ENCODE results near the gene BICRA. TPM values are rescaled to one million over a fixed set of nuclear protein-coding genes. Genes with fewer than 3 reads are reported as not detected.
"Not testable (repeated sequence)": the region's sequence is repeated elsewhere in the genome, so short reads cannot be mapped to it uniquely, and the experiment has no call there.

Gene BICRA
- total and polyA plus RNA-seq, 2 donors: 5.9 to 10.9 TPM

DNA sequence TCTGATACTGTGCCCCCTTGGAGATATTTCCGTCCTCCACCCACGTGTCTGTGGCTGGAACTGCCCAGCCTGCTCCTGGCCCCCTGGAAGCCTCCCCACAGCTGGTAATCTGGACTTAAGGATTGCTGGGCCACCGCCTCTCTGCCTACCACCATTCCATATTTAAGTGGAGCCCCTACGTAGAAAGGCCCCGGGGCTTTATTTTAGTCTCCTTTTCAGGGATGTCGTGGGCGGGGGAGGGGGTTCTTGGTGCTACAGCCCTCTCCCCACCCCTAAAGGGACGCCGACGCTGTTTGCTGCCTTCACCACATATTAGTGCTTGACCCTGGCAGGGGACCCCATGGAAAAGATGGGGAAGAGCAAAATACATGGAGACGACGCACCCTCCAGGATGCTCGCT, 133.7 kb downstream of the BICRA start:
- peaks cover 2% of the 10 kb centered on the region for H3K4me1 ChIP-seq (ENCODE audit: insufficient read depth)
- peaks cover 2% of the 10 kb centered on the region for H3K36me3 ChIP-seq (ENCODE audit: insufficient read depth)
- no peak for DNase-seq (ENCODE audit: extremely low spot score)
- H3K27ac ChIP-seq (ENCODE audit: low read depth): peak overlapping the region; percentile 98
- 27% methylated on average over 13 of the region's 13 CpGs for WGBS
- no peak overlapping the region for H3K4me3 ChIP-seq (ENCODE audit: low read depth, low read length)

DNA sequence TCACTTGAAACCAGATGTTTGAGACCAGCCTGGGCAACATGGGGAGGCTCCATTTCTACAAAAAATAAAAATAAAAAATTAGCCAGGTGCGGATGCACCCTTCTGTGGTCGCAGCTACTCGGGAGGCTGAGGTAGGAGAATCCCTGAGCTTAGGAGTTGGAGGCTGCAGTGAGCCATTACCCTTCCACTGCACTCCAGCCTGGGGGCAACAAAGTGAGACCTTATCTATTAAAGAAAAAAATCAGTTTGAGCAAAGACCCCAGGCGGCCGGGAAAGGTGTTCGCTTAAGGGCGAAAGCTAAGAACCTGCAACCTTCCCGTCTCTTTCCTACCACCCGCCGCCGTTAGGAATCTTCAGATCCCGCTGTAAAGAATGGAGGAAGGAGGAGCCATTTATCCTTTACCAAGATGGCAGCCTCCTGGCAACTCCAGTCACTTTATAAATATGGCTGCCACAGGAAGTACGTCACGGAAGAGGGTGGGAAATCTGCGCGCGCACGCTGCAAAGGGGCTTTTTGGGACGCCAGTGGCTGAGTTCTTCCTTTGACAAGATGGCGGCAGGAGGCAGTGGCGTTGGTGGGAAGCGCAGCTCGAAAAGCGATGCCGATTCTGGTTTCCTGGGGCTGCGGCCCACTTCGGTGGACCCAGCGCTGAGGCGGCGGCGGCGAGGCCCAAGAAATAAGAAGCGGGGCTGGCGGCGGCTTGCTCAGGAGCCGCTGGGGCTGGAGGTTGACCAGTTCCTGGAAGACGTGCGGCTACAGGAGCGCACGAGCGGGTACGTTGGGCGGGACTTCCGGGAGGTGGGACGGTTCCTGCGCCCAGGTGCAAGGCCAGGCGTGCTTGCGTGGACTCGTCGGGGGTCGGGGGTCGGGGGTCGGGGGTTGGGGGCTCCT, 136.3 kb downstream of the BICRA start, which contains the start of gene NOP53:
NOP53 (plus strand) TSS at position 537 of the 892 bp plus-strand sequence; CDS start at position 551, 14 bp downstream.
- Histone ChIP-seq H3K36me3 (ENCODE audit: insufficient read depth) (peaks cover 2% of the 10 kb centered on the region), H3K4me3 (ENCODE audit: low read depth, low read length) (peak within 1 kb of the TSS; percentile 46), H3K27ac (ENCODE audit: low read depth) (peak within 1 kb of the TSS; percentile 95), H3K4me1 (ENCODE audit: insufficient read depth) (peaks cover 2% of the 10 kb centered on the region)
- WGBS: 5% methylated on average over 53 of the region's 53 CpGs
- DNase-seq (ENCODE audit: extremely low spot score): peak; percentile 98

DNA sequence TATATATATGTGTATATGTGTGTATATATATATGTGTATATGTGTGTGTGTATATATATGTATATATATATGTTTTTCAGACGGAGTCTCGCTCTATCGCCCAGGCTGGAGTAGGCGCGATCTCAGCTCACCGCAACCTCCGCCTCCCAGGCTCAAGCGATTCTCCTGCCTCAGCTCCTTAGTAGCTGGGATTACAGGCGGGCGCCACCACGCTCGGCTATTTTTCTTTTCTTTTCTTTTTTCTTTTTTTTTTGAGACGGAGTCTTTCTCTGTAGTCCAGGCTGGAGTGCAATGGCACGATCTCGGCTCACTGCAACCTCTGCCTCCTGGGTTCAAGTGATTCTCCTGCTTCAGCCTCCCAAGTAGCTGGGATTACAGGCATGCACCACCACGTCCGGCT, 137.2 kb downstream of the BICRA start:
- not testable (repeated sequence) for H3K4me3 ChIP-seq (ENCODE audit: low read depth, low read length); DNase-seq (ENCODE audit: extremely low spot score); H3K27ac ChIP-seq (ENCODE audit: low read depth); H3K36me3 ChIP-seq (ENCODE audit: insufficient read depth); H3K4me1 ChIP-seq (ENCODE audit: insufficient read depth)
- 69% methylated on average over 17 of the region's 17 CpGs for WGBS

DNA sequence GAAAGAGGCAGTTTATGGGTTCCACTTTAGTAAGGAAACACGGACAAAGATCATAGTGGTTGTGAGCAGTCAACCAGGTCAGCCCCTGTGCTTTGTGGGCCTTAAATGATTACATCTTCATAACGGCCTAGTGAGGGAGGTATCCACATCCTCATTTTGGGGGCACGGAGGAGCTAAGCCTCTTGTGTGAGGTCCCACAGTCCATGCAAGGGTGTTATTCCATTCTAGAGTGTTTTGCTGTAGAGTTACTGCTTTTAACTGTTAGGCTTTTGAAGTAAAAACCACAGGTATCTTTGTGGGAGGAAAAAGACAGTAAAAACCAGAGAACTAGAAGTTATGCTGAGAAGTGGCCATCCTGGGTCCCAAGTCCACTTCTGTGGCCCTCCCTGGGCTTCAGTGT, 140.4 kb downstream of the BICRA start:
- no peak overlapping the region for H3K4me3 ChIP-seq (ENCODE audit: low read depth, low read length)
- H3K4me1 ChIP-seq (ENCODE audit: insufficient read depth): peaks cover 2% of the 10 kb centered on the region
- H3K36me3 ChIP-seq (ENCODE audit: insufficient read depth): peaks cover 5% of the 10 kb centered on the region
- WGBS: 82% methylated on average over 3 of the region's 3 CpGs
- no peak overlapping the region for H3K27ac ChIP-seq (ENCODE audit: low read depth)
- DNase-seq (ENCODE audit: extremely low spot score): no peak

DNA sequence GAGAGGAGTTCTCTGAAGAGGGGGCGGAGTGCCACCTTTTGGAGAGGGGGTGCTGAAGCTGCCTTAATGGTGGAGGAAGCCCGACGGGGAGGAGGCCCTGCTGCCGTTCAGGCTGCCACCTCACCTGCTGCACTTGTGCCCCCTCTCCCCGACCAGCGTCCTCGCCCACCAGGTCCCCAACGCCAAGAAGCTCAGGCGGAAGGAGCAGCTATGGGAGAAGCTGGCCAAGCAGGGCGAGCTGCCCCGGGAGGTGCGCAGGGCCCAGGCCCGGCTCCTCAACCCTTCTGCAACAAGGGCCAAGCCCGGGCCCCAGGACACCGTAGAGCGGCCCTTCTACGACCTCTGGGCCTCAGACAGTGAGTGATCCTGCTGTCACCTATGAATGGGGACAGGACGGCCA, 141.8 kb downstream of the BICRA start:
- H3K36me3 ChIP-seq (ENCODE audit: insufficient read depth): peaks cover 8% of the 10 kb centered on the region
- WGBS: 93% methylated on average over 18 of the region's 18 CpGs

DNA sequence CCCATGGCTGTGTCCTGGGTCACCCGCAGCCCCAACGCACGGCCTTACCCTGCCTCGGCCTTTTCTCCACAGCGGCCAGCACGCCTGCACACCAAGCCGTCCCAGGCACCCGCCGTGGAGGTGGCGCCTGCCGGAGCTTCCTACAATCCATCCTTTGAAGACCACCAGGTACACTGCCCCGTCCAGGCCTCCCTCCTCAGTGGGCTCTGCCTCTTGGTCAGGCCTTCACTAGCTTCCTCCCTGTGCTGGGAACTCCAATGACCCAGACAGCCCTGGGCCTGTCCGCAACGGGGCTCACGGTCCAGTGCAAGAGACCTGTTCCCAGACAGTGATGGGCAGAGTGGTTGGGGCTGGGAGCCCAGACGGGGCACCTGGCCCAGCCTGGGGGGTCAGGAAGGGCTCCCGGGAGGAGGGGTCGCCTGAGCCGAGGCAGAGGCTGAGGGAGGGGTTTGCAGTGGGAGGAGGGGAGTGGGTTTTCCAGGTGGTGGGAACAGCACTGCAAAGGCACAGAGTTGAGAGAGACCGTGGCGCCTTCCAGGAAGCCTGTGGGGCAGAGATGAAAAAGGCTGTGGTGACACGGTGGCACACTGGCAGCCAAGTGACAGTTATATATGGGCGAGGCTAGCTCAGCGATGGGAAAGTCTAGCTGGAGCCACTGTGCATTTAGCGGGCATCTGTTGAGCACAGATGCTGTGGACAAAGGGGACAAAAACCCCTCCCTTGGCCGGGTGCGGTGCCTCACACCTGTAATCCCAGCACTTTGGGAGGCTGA, 143.7 kb downstream of the BICRA start:
- H3K27ac ChIP-seq (ENCODE audit: low read depth): no peak overlapping the region
- WGBS: 90% methylated on average over 27 of the region's 27 CpGs
- no peak overlapping the region for H3K4me3 ChIP-seq (ENCODE audit: low read depth, low read length)
- peaks cover 14% of the 10 kb centered on the region for H3K36me3 ChIP-seq (ENCODE audit: insufficient read depth)
- no peaks in the 10 kb centered on the region for H3K4me1 ChIP-seq (ENCODE audit: insufficient read depth)
- DNase-seq (ENCODE audit: extremely low spot score): no peak

More for the DNA sequence above, 141.8 kb downstream of the BICRA start:
- DNase-seq (ENCODE audit: extremely low spot score): no peak
- H3K27ac ChIP-seq (ENCODE audit: low read depth): no peak overlapping the region
- no peaks in the 10 kb centered on the region for H3K4me1 ChIP-seq (ENCODE audit: insufficient read depth)
- no peak overlapping the region for H3K4me3 ChIP-seq (ENCODE audit: low read depth, low read length)

Small RNA genes lying within 50 kb of the gene (small RNA-seq; reads per million reads assigned to genes)
- not detected for gene RN7SL322P

Other genes with a start within 250 kb of the BICRA start
- gene MEIS3, start 189.6 kb upstream of the BICRA start, total RNA-seq: 32.6 TPM
- gene MEIS3, start 189.6 kb upstream of the BICRA start, polyA plus RNA-seq: 58.5 TPM
- 1.5 TPM for gene SLC8A2, start 137.2 kb upstream of the BICRA start, total RNA-seq
- gene SLC8A2, start 137.2 kb upstream of the BICRA start, polyA plus RNA-seq: 10.2 TPM
- gene KPTN, start 124.9 kb upstream of the BICRA start, total RNA-seq: 3.0 TPM
- gene KPTN, start 124.9 kb upstream of the BICRA start, polyA plus RNA-seq: 10.2 TPM
- gene NAPA, start 94.1 kb upstream of the BICRA start, total RNA-seq: 33.4 TPM
- gene NAPA, start 94.1 kb upstream of the BICRA start, polyA plus RNA-seq: 107 TPM
- 0.16 TPM for gene ZNF541, start 36.0 kb upstream of the BICRA start, total RNA-seq
- gene ZNF541, start 36.0 kb upstream of the BICRA start, polyA plus RNA-seq: 0.25 TPM
- 53.1 TPM for gene EHD2, start 104.3 kb downstream of the BICRA start, total RNA-seq
- gene EHD2, start 104.3 kb downstream of the BICRA start, polyA plus RNA-seq: 188 TPM
- 51.2 TPM for gene NOP53, start 136.4 kb downstream of the BICRA start, total RNA-seq
- gene NOP53, start 136.4 kb downstream of the BICRA start, polyA plus RNA-seq: 690 TPM
- 186 TPM for gene SELENOW, start 169.6 kb downstream of the BICRA start, total RNA-seq
- 566 TPM for gene SELENOW, start 169.6 kb downstream of the BICRA start, polyA plus RNA-seq
- not detected for gene TPRX1, start 195.4 kb downstream of the BICRA start, total RNA-seq
- not detected for gene TPRX1, start 195.4 kb downstream of the BICRA start, polyA plus RNA-seq
- not detected for gene CRX, start 212.8 kb downstream of the BICRA start, total RNA-seq
- not detected for gene CRX, start 212.8 kb downstream of the BICRA start, polyA plus RNA-seq